Breast epithelium (tissue), 3 donors: ENCODE results near the gene CLEC9A.

Source experiments
- CTCF ChIP-seq, 3 donors: fragments of 450-650 bp; IDR thresholded peaks; one replicate each; pipeline ENCODE4 v1.5.1; 2016 to 2017; ENCODE audit warnings: antibody characterized with exemption in 3 of 3, mild to moderate bottlenecking in 3 of 3, moderate library complexity in 3 of 3
- POLR2AphosphoS5 ChIP-seq, 3 donors: sonication (generic); formaldehyde crosslinking; IDR thresholded peaks; one replicate each; pipeline ENCODE4 v1.6.1; 2017; ENCODE audit warnings: antibody characterized with exemption in 3 of 3

DNA sequence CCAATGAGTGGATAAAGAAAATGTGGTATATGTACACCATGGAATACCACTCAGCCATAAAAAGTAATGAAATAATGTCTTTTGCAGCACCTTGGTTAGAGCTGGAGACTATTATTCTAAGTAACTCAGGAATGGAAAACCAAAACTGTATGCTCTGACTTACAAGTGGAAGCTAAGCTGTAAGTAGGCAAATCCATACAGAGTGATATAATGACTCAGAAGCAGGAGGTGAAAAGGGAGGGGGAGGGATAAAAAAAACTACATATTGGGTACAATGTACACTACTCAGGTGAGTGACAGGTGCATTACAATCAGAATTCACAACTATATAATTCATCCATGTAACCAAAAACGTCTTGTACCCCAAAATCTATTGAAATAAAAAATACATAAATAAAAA is 83.4 kb downstream of the CLEC9A start:
- TF ChIP-seq POLR2AphosphoS5 (IDR thresholded peaks at IDR 0.05) (no peak), CTCF (IDR thresholded peaks at IDR 0.05) (no peak)
